Measurements from ENCODE around the gene SHISA9. TPM values are rescaled to one million over a fixed set of nuclear protein-coding genes. Genes with fewer than 3 reads are reported as not detected.

Gene SHISA9
- total and polyA plus RNA-seq, 2 experiments from 2014 or later, result 0.83 to 1.3 TPM

- Histone ChIP-seq H3K9me3 (ENCODE audit: low read depth) (no peaks in the 10 kb centered on the region), H2AFZ (no peak overlapping the region), H3K79me2 (no peaks in the 10 kb centered on the region), H3K4me1 (ENCODE audit: insufficient read depth) (no peaks in the 10 kb centered on the region), H3K4me2 (no peak overlapping the region), H3K27ac (no peak overlapping the region), H3K27me3 (no peaks in the 10 kb centered on the region), H3K9me2 (replicated peaks; ENCODE audit: insufficient read depth) (no peaks in the 10 kb centered on the region), H4K20me1 (ENCODE audit: insufficient read depth, poor library complexity, severe bottlenecking) (no peaks in the 10 kb centered on the region), H3K4me3 (no peak overlapping the region), H3K36me3 (replicated peaks; ENCODE audit: insufficient read depth, low read depth) (no peaks in the 10 kb centered on the region)
- DNase-seq (ENCODE audit: low spot score), result no peak
- 36% methylated on average over 1 of the region's 1 CpG for WGBS (ENCODE audit: low lambda C conversion rate, missing lambda C conversion rate)
- TF ChIP-seq EZH2 (IDR thresholded peaks at IDR 0.05; ENCODE audit: borderline replicate concordance) (no peak), CTCF (IDR thresholded peaks at IDR 0.05; ENCODE audit: poor library complexity) (no peak), EZH2phosphoT487 (IDR thresholded peaks at IDR 0.05; ENCODE audit: low read depth, severe bottlenecking, unreplicated experiment) (no peak)
These were observed 163.4 kb downstream of the SHISA9 start for GRCh38 chr16:13064821-13065220.

- Histone ChIP-seq H3K9me3 (ENCODE audit: low read depth) (no peaks in the 10 kb centered on the region), H3K4me1 (ENCODE audit: insufficient read depth) (no peaks in the 10 kb centered on the region), H2AFZ (no peak overlapping the region), H3K4me3 (no peak overlapping the region), H3K9me2 (replicated peaks; ENCODE audit: insufficient read depth) (no peaks in the 10 kb centered on the region), H3K27ac (no peak overlapping the region), H3K36me3 (replicated peaks; ENCODE audit: insufficient read depth, low read depth) (no peaks in the 10 kb centered on the region), H3K27me3 (no peaks in the 10 kb centered on the region), H3K79me2 (no peaks in the 10 kb centered on the region), H3K4me2 (no peak overlapping the region), H4K20me1 (ENCODE audit: insufficient read depth, poor library complexity, severe bottlenecking) (no peaks in the 10 kb centered on the region)
- no peak for DNase-seq (ENCODE audit: low spot score)
- WGBS (ENCODE audit: low lambda C conversion rate, missing lambda C conversion rate), result 95% methylated on average over 7 of the region's 7 CpGs
- TF ChIP-seq CTCF (IDR thresholded peaks at IDR 0.05; ENCODE audit: poor library complexity), result no peak
- TF ChIP-seq EZH2phosphoT487 (IDR thresholded peaks at IDR 0.05; ENCODE audit: low read depth, severe bottlenecking, unreplicated experiment), result no peak
- no peak for TF ChIP-seq EZH2 (IDR thresholded peaks at IDR 0.05; ENCODE audit: borderline replicate concordance)
These were observed 166.2 kb downstream of the SHISA9 start for GRCh38 chr16:13067648-13068047.

- H4K20me1 ChIP-seq (ENCODE audit: insufficient read depth, poor library complexity, severe bottlenecking), result no peaks in the 10 kb centered on the region
- no peaks in the 10 kb centered on the region for H3K9me3 ChIP-seq (ENCODE audit: low read depth)
- no peaks in the 10 kb centered on the region for H3K9me2 ChIP-seq (replicated peaks; ENCODE audit: insufficient read depth)
- no peaks in the 10 kb centered on the region for H3K4me1 ChIP-seq (ENCODE audit: insufficient read depth)
- no peak overlapping the region for H3K4me3 ChIP-seq
- H3K36me3 ChIP-seq (replicated peaks; ENCODE audit: insufficient read depth, low read depth), result no peaks in the 10 kb centered on the region
- WGBS (ENCODE audit: low lambda C conversion rate, missing lambda C conversion rate), result 97% methylated on average over 8 of the region's 8 CpGs
- H3K79me2 ChIP-seq, result no peaks in the 10 kb centered on the region
- no peak overlapping the region for H3K27ac ChIP-seq
- no peaks in the 10 kb centered on the region for H3K27me3 ChIP-seq
- no peak overlapping the region for H3K4me2 ChIP-seq
- TF ChIP-seq EZH2 (IDR thresholded peaks at IDR 0.05; ENCODE audit: borderline replicate concordance) (no peak), CTCF (IDR thresholded peaks at IDR 0.05; ENCODE audit: poor library complexity) (no peak), EZH2phosphoT487 (IDR thresholded peaks at IDR 0.05; ENCODE audit: low read depth, severe bottlenecking, unreplicated experiment) (no peak)
- H2AFZ ChIP-seq, result no peak overlapping the region
- no peak for DNase-seq (ENCODE audit: low spot score)
These were observed 167.7 kb downstream of the SHISA9 start for GRCh38 chr16:13068912-13069583.

Measured in hepatocyte (in vitro differentiated cells).